ENCODE data around the gene IER2.
A peak's percentile ranks its signal among the peaks of the same experiment; 100 is the strongest.
"Not testable (repeated sequence)": the region's sequence is repeated elsewhere in the genome, so short reads cannot be mapped to it uniquely, and the experiment has no call there.

Gene IER2

GRCh38 chr19:13162724-13163608 is 12.8 kb downstream of the IER2 start:
- TF ChIP-seq CTCF (IDR thresholded peaks at IDR 0.05; ENCODE audit: extremely low read depth, missing control alignments): no peak
- peak; percentile 81 for DNase-seq (ENCODE audit: low spot score)

GRCh38 chr19:13163609-13164342 is 13.6 kb downstream of the IER2 start:
- no peak for TF ChIP-seq CTCF (IDR thresholded peaks at IDR 0.05; ENCODE audit: extremely low read depth, missing control alignments)
- DNase-seq (ENCODE audit: low spot score): peak; percentile 41

- no peak for TF ChIP-seq CTCF (IDR thresholded peaks at IDR 0.05; ENCODE audit: extremely low read depth, missing control alignments)
- peak; percentile 21 for DNase-seq (ENCODE audit: low spot score)
These were observed 14.3 kb downstream of the IER2 start for GRCh38 chr19:13164343-13165161.

GRCh38 chr19:13165162-13165997 is 15.2 kb downstream of the IER2 start:
- no peak for DNase-seq (ENCODE audit: low spot score)
- TF ChIP-seq CTCF (IDR thresholded peaks at IDR 0.05; ENCODE audit: extremely low read depth, missing control alignments): no peak

- DNase-seq (ENCODE audit: low spot score): not testable (repeated sequence)
These were observed 15.9 kb downstream of the IER2 start for GRCh38 chr19:13166151-13166550.

- TF ChIP-seq CTCF (IDR thresholded peaks at IDR 0.05; ENCODE audit: extremely low read depth, missing control alignments): no peak
- DNase-seq (ENCODE audit: low spot score): no peak
These were observed 19.6 kb downstream of the IER2 start for GRCh38 chr19:13169769-13170168.

- DNase-seq (ENCODE audit: low spot score): no peak
- no peak for TF ChIP-seq CTCF (IDR thresholded peaks at IDR 0.05; ENCODE audit: extremely low read depth, missing control alignments)
These were observed 20.9 kb downstream of the IER2 start for GRCh38 chr19:13171146-13171545.

All from GM20000 (cell line).